HG03108 (cell line): ENCODE results near the gene STAG1.
A peak's percentile ranks its signal among the peaks of the same experiment; 100 is the strongest.
"Not testable (repeated sequence)": the region's sequence is repeated elsewhere in the genome, so short reads cannot be mapped to it uniquely, and the experiment has no call there.

Experiments
- ATAC-seq: cut with Tn5 transposase; IDR thresholded peaks from one replicate; pipeline ENCODE4 v1.9.1; 2021; ENCODE audit warnings: moderate library complexity; ENCODE audit not compliant: unreplicated experiment

The STAG1 gene

DNA sequence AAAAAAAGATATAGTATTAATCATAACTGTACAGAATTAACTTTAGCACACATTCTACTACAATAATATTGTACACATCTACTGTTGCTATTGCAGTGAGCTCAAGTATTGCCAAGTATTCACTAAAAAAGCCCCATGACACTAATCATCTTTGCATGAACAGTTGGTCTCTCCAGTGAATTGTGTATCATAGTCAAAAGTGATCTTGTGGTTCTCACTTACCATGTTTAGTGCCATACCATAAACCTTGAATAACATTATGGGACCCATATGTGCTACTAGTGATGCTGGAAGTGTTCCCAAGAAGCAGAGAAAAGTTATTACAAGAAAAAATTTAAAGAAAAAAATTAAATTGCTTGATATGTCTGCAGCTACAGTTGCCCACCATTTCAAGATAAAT lies 324.9 kb downstream of the STAG1 start:
- no peak for ATAC-seq

GRCh38 chr3:136414476-136414875 lies 337.7 kb downstream of the STAG1 start:
- ATAC-seq, result no peak

- no peak for ATAC-seq
Measured at GRCh38 chr3:136412307-136412706, 339.9 kb downstream of the STAG1 start.

GRCh38 chr3:136409549-136409948 lies 342.6 kb downstream of the STAG1 start:
- no peak for ATAC-seq

DNA sequence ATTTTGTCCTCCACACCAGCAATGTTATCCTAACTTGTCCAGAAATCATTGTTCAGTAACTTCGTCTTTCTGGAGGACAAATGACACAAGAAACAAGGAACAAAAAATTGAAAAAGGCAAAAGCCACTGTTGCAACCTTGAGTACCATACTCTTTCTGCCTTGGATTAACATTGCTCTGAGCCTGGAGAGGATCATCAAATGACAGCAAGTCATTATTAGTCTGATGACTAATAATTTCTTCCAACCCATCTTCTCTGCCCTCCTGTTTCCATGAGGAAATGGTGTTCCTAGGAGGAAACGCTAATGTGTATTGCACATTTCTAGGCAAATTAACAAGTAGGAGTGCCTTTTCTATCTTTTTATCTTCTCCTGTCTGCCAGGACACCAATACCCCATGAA lies 348.1 kb downstream of the STAG1 start:
- ATAC-seq, result no peak

- no peak for ATAC-seq
Measured at GRCh38 chr3:136396916-136397315, 355.3 kb downstream of the STAG1 start.

GRCh38 chr3:136390574-136390973 lies 361.6 kb downstream of the STAG1 start:
- no peak for ATAC-seq

DNA sequence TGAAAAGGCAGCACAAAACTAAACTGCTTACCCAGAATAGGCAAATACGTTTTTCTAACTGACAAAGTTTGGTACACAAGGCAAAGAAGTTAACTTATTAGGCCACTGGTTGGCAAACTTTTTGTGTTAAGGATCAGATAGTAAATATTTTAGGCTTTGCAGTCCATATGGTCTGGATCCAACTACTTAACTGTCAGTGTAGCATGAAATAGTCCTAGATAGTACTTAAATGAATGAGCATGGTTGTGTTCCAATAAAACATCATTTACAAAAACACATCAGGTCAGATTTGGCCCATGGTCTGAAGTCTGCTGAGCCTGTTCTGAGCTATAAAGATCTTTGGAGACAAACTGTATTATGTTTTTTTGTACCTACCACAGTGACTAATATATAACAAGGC lies 365.1 kb downstream of the STAG1 start:
- no peak for ATAC-seq

- peak; percentile 54 for ATAC-seq
Measured at GRCh38 chr3:136385457-136385856, 366.7 kb downstream of the STAG1 start.

- ATAC-seq, result no peak
Measured at GRCh38 chr3:136381051-136381450, 371.1 kb downstream of the STAG1 start.

DNA sequence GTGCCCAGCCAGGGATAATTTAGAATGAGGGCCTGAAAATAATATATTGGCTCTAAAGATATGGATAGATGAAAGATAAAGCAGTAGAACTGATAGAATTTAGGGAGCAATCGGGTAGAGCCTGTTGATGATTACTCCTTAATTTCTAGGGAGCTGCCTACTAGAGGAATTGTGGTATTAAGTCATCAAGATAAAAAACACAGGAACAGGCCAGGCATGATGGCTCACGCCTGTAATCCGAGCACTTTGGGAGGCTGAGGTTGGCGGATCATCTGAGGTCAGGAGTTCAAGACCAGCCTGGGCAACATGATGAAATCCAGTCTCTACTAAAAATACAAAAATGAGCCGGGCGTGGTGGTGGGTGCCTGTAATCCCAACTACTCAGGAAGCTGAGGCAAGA lies 371.6 kb downstream of the STAG1 start:
- no peak for ATAC-seq

DNA sequence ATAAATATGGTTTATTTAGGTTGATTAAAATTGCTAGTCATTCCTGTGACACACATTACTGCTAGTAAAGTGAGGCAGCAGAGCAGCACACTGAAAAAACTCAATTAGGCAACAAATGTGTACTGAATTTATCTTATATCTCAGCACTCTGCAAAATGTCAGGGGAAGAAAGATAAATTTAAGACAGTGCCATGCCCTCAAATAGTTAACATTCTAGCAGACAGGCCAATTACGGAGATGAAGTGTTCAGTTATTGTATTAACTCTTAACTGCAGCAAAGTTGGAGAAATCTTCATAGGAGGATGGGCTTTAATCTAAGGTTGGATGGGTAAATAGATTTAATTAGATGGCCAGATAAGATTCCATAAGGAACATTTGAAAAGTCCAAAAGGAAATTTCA lies 374.2 kb downstream of the STAG1 start:
- no peak for ATAC-seq

DNA sequence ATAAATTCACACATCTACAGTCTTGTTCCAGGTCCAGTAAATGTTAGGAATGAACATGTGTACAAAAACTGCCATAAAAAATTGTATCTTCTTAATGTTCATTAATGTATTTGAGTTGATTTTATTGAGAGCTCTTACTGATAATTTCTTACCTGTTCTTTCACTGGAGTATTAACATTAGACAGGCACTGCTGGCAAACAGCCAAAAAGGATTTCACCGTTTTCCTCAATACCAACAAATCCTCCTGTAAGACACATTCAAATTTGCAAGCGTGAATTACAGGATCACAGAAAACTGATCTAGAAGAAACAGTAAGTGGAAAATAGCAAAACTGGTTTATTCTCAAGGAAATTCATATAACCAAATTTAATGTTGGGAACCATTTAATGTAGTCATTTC lies 374.7 kb downstream of the STAG1 start:
- no peak for ATAC-seq

DNA sequence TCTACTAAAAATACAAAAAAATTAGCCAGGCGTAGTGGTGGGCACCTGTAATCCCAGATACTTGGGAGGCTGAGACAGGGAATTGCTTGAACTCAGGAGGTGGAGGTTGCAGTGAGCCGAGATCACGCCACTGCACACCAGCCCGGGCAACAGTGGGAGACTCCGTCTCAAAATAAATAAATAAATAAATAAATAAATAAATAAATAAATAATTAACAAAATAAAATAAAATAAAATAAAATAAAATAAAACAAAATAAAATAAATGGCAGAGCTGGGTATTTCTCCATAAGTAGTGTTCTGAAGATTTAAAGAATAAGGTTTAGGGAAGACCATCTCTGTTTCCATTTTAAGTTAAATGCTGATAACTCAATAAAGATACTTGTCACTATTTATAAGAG lies 376.4 kb downstream of the STAG1 start:
- ATAC-seq, result not testable (repeated sequence)

- ATAC-seq, result no peak
Measured at GRCh38 chr3:136366289-136366688, 385.9 kb downstream of the STAG1 start.

DNA sequence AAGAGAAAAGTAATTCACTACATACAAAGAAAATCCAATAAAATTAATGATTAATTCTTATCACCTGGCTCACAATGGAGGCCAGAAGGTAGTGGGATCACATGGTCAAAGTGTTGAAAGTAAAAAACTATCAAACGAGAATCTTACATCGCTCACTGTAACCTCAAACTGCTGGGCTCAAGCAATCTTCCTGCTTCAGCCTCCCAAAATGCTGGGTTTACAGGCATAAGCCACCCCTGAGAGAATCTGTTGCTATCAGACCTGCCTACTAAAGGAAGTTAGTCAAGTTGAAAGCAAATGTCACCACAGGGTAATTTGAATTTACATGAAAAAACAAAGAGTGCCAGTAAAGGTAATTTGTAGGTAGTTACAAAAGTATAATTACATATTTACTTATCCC lies 398.7 kb downstream of the STAG1 start:
- no peak for ATAC-seq

DNA sequence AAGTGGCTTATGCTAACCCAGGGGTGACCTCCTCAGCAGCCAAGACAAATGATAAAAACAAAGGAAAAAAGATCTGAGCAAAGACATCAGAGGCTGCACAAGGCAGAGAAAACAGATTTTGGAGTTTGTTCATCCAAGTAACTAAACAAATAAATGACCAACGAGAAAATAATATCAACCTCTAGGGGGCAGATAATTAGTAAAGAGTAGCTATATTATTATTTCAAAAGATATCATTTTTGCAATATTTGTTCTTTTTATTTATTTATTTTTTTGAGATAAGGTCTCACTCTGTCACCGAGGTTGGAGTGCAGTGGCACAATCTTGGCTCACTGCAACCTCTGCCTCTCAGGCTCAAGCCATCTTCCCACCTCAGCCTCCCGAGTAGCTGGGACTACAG lies 400.3 kb downstream of the STAG1 start:
- no peak for ATAC-seq

- no peak for ATAC-seq
Measured at GRCh38 chr3:136351351-136351750, 400.8 kb downstream of the STAG1 start.

DNA sequence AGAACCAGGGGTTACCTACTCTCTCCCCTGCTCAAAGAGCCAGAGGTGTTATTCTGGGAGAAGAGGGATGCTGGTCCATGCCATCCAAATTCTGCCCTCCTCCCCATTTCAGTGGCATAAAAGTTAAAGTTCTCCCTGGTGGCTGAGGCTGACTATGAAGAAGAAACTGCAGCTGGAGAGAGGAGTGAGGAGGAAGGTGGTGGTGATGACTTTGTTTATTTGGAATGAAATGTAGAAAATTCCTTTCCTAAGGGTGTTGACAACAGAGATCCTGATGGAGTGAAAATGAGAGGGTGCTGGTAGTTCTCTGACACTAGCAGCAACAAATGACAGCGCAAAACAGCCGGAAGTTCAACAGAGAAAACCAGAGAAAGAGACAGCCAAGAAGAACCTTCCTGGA lies 401.6 kb downstream of the STAG1 start:
- ATAC-seq, result no peak

GRCh38 chr3:136350132-136350531 lies 402.0 kb downstream of the STAG1 start:
- ATAC-seq, result no peak

- ATAC-seq, result no peak
Measured at GRCh38 chr3:136346486-136346885, 405.7 kb downstream of the STAG1 start.

DNA sequence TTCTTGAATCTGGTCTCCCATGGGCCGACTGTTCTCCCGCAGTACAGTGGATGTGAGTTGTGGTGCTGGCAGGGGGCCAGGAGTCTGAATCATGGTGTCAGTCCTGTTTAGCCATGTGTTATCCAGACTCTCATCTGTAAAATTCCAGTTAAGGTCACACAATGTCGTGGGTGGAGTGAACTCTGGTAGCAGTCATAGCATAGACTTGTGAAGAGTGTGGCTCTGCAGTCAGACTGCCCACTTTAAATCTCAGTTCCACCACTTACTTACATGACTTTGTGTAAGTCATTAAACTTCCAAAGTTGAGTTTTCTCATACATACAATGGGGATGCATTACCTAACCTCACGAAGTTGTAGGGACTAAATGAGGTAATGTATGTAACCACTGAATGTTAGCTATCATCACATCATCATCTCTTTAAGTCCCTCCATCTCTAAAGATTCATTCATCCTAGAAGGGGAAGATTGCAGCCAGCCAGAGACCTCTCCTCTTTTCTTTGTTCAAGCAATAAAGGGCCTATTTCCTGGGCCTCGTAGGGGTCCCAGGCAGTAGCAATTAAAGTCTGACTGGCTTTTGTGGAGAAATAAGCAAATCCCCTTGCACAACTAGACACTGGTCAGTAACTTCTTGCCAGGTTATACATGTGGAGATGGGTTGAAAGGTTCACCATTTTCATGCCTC lies 408.2 kb downstream of the STAG1 start:
- ATAC-seq, result no peak

GRCh38 chr3:136343446-136343845 lies 408.7 kb downstream of the STAG1 start:
- no peak for ATAC-seq
